ENCODE results near the gene POF1B.
"Not testable (repeated sequence)": the region's sequence is repeated elsewhere in the genome, so short reads cannot be mapped to it uniquely, and the experiment has no call there.

The POF1B gene, protein sequence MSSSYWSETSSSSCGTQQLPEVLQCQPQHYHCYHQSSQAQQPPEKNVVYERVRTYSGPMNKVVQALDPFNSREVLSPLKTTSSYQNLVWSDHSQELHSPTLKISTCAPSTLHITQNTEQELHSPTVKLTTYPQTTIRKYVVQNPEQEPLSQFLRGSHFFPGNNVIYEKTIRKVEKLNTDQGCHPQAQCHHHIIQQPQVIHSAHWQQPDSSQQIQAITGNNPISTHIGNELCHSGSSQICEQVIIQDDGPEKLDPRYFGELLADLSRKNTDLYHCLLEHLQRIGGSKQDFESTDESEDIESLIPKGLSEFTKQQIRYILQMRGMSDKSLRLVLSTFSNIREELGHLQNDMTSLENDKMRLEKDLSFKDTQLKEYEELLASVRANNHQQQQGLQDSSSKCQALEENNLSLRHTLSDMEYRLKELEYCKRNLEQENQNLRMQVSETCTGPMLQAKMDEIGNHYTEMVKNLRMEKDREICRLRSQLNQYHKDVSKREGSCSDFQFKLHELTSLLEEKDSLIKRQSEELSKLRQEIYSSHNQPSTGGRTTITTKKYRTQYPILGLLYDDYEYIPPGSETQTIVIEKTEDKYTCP

DNA sequence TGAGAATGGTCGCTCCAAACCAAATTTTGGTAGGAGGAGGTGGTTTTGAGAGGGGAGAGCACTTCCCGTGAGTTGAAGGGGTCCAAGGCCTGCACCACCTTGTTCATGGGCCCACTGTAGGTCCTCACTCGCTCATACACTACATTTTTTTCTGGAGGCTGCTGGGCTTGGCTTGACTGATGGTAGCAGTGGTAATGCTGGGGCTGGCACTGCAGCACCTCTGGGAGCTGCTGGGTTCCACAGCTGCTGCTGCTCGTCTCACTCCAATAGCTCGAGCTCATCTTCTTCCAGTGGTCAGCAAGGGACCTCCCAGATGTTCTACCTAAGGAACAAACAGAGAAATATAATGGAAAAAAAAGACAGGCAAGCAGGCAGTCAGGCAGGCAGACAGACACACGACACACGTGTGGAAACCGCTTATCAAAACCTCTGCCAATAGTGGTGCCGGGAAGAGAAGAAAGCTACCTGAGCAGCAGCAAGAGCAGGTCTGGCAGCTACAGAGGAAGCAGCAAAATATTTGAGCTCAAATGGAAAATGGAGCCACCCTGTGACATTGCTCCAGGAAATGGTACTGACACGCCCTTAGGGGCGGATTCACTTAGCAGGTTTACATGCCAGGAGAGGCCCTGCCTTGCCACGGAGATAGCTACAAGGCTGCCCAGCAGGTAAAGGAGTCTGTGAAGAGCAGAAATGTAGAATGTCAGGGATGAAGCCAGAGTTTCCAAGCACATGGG is at the start of gene POF1B:
TSS of gene POF1B (minus strand) at position 492 of the 734 bp plus-strand sequence. CDS start at position 281, 211 bp downstream.
- in situ Hi-C loops (cut with MboI; ENCODE audit: low sequenced_read_pairs), result no loop called here

GRCh38 chrX:85429066-85429465 is 49.6 kb upstream of the POF1B start:
- in situ Hi-C loops (cut with MboI; ENCODE audit: low sequenced_read_pairs), result no loop called here

DNA sequence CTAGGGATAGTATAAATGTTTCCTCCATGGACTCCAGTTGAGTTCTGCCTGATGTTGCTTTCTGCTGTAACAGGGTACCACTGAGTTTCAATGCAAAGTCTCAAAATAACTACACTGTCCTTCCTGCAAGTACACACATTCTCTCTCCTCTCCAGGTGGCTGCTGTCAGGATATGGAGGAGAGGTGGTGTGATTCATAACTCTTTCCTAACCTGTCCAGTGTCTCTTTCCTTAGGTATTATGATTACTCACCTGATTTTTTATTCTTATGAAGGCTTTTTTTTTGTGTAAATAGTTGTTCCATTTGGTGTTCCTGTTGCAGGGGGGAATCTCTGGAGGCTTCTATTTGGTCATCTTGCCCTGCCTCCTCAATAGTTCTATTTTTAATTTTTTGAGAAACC is 39.8 kb upstream of the POF1B start:
- in situ Hi-C loops (cut with MboI; ENCODE audit: low sequenced_read_pairs), result no loop called here

DNA sequence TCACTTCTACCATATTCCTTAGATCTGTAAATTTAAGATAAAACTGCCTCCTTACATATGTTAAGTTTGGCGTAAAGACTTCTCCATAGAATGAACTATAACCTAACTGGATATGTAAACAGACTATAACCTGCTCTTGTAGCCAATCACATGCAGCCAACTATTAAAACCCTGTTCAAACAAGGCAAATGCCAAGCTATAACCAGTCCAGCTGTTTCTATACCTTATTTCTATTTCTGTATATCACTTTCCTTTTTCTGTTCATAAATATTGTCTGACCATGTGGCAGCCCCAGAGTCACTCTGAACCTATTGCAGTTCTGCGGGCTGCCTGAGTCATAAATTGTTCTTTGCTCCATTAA is 12.4 kb upstream of the POF1B start:
- in situ Hi-C loops (cut with MboI; ENCODE audit: low sequenced_read_pairs), result no loop called here

DNA sequence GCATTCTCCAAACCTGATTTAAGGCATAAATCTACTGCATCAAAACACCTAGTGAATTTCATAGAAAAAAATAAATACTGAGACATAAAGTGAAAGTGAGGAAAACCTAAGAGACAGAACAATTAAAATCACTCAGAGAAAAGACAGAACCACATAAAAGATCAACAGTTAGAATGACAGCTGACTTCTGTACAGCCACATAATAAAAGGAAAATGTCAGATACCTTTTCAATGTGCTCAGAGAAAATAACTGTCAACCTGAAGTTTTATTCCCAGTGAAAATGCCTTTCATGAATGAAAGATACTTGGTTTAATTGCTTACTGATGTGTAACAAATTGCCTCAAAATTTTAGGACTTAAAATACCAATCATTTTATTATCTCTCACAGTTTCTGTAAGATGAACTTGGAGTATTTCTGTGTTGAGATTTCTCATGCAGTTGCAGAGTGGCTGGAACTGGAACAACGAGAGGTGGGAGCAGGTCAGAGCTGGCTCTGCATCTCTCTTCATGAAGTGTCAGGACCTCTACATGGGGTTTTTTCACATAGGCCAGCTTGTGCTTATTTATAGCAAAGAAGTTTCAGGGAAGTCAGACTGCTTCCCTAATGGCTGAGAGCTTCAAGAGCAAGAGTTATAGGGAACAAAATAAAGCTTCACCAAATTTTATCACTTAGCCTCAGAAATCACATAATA is 11.9 kb upstream of the POF1B start:
- in situ Hi-C loops (cut with MboI; ENCODE audit: low sequenced_read_pairs), result no loop called here

- in situ Hi-C loops (cut with MboI; ENCODE audit: low sequenced_read_pairs), result no loop called here
Measured at GRCh38 chrX:85381602-85382001, 2.1 kb upstream of the POF1B start.

DNA sequence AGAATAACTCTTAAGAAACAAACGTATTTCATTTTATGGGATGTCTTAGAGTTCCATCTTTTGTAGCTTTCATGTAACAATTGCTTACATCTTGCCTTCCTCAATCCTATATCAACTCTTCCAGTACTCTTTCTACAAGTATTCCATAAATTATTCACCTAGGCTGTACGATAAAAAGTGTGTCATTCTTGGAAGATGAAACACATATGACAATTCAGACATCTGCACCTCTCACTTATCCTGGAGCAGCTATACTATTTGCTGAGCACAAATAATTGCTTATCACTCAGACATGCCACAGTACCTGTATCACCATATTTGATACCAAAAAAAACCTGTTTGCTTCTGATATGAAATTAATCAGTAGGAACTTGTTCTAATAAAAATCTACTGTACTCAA is 1.0 kb downstream of the POF1B start:
- in situ Hi-C loops (cut with MboI; ENCODE audit: low sequenced_read_pairs), result no loop called here

DNA sequence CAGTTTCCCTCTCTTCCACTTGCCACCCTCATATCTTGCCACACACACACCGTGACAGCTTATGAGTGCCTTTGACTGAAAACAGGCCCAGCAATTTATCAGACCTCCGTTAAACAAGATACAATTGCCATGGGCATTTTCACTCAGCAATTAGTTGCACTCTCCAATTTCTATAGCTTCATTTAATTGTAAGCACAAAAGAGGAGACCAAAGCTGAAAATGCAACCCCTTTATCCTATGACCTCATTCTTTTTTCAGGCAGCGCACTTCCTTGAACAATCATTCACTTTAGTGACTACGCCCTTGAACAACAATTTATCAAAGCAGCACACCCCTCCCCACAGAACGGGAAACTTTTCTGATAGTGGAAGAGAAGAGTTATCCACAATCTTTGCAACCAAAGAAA is 4.1 kb downstream of the POF1B start:
- in situ Hi-C loops (cut with MboI; ENCODE audit: low sequenced_read_pairs), result no loop called here

GRCh38 chrX:85365370-85365995 is 14.0 kb downstream of the POF1B start:
- in situ Hi-C loops (cut with MboI; ENCODE audit: low sequenced_read_pairs), result no loop called here

GRCh38 chrX:85359051-85359450 is 20.4 kb downstream of the POF1B start:
- in situ Hi-C loops (cut with MboI; ENCODE audit: low sequenced_read_pairs), result no loop called here

- in situ Hi-C loops (cut with MboI; ENCODE audit: low sequenced_read_pairs), result no loop called here
Measured at GRCh38 chrX:85345523-85345922, 33.9 kb downstream of the POF1B start.

DNA sequence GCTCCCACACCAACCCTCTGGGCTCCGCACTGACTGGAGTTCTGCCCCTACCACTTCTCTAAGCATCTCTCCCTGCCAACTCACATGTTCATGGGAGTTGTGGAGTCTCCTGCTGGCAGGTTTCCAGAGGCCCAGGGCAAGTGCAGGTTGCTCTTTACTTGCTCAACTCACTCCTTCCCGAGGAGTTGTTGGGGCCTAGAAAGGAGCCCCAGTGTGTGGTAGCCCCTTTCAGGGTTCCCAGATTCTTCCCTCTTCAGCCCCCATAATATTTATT is 52.5 kb downstream of the POF1B start:
- in situ Hi-C loops (cut with MboI; ENCODE audit: low sequenced_read_pairs), result no loop called here

- in situ Hi-C loops (cut with MboI; ENCODE audit: low sequenced_read_pairs), result no loop called here
Measured at GRCh38 chrX:85326234-85327059, 53.0 kb downstream of the POF1B start.

DNA sequence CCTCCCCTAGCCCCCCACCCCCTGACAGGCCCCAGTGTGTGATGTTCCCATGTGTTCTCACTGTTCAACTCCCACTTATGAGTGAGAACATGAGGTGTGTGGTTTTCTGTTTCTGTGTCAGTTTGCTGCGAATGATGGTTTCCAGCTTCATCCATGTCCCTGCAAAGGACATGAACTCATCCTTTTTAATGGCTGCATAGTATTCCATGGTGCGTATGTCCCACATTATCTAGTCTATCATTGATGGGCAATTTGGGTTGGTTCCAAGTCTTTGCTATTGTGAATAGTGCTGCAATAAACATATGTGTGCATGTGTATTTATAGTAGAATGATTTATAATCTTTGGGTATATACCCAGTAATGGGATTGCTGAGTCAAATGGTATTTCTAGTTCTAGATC is 68.1 kb downstream of the POF1B start:
- in situ Hi-C loops (cut with MboI; ENCODE audit: low sequenced_read_pairs), result not testable (repeated sequence)

- in situ Hi-C loops (cut with MboI; ENCODE audit: low sequenced_read_pairs), result no loop called here
Measured at GRCh38 chrX:85309717-85310116, 69.7 kb downstream of the POF1B start.

DNA sequence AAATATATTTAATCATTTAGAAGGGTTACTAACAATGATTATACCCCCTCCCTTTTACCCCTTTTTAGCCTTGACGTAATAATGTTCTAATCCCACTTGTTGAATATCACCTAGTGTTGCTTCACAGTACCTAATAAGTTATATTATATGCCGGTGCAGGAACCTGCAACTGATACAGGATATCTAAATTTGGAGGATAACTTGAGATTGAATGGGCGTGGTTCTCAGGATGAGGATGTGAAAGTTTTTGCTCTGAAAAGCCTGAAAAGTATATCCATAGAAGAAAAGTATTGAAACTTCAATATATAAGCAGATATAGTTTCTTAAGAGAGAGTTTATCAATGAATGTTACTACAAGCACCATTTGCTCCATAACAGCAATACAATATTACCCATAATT is 75.9 kb downstream of the POF1B start:
- in situ Hi-C loops (cut with MboI; ENCODE audit: low sequenced_read_pairs), result no loop called here

DNA sequence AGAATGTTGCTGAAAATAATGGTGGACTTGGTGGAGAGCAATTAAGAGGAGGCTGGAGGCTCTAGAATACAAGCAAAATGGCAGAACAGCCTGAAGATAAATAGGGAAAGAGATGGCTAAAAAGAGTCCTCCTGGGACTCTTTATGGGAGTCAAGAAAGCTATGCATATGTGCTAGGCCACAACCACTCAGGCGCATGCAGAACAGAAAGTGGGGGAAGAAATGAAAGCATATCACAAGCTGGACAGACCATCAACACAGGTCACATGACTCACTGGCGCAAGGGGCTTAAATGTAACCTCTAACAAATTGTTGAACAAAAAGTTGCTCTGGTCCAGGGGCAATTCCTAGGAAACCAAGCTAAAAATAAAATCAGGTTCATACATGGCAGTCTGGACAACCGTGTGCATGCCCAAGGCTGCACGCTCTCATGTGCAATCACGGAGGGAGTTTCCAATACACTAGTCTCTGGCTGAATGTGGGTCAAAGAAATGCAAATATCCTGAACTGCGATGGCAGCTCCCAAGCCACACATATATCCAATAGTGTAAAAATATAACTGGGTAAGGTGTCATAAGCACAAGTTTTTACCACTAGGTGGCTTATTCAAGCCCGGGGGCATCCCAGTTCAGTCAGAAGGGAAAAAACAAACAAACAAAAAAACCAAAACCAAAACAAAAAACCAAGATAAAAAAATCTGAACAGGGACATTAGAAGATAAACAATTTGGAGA is 90.3 kb downstream of the POF1B start:
- in situ Hi-C loops (cut with MboI; ENCODE audit: low sequenced_read_pairs), result no loop called here

DNA sequence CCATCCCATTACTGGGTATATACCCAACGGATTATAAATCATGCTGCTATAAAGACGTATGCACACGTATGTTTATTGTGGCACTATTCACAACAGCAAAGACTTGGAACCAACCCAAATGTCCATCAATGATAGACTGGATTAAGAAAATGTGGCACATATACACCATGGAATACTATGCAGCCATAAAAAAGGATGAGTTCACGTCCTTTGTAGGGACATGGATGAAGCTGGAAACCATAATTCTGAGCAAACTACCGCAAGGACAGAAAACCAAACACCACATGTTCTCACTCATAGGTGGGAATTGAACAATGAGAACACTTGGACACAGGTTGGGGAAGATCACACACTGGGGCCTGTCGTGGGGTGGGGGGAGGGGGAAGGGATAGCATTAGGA is 94.2 kb downstream of the POF1B start:
- in situ Hi-C loops (cut with MboI; ENCODE audit: low sequenced_read_pairs), result not testable (repeated sequence)

DNA sequence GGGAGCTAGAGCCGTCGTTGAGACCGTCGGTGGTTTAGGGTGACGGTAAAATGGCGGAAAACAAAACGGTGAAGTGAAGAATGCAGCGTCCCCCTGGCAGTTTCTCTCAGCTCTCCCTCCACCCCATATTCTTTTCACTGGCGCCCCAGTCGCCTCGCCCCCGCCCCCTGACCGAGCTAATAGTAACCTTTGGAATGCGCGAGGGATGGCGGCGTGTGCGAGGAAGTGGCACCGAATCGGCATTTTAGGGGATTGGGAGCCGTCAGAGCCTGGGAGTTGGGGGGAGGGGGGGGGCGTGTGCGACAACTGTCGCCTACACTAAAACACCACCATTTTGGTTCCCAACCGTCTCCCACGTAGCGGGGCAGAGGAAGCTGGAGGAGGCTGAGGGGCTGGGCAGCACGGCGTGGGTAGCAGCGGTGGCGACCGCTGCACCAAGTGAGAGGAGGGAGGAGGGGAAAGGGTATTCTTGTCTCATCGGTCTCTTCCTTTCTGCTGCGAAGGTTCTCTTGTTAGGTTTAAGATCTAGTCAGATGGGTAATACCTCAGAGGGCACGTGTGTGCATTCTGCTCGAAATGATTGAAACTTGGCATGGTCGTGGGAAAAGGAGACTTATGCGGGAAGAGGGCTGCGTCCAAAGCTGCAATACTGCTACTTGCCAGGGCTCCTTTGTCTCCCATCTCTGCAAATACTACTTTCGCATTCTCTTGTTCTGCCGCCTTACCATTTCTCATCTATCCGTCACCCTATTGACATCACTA is 134.8 kb downstream of the POF1B start:
- in situ Hi-C loops (cut with MboI; ENCODE audit: low sequenced_read_pairs), result no loop called here

All from hTERT RPE-1 (cell line).